ENCODE results near the gene FITM2.
"Not testable (repeated sequence)": the region's sequence is repeated elsewhere in the genome, so short reads cannot be mapped to it uniquely, and the experiment has no call there.

FITM2 gene

GRCh38 chr20:44334709-44335108 lies 23.7 kb upstream of the FITM2 start:
- TF ChIP-seq CTCF (IDR thresholded peaks at IDR 0.05; ENCODE audit: low read depth, low read length, missing control alignments): no peak
- no peak overlapping the region for H3K4me3 ChIP-seq (ENCODE audit: low read depth, low read length)
- in situ Hi-C loops (cut with HindIII; ENCODE audit: low sequenced_read_pairs): no loop called here
- DNase-seq (ENCODE audit: low read depth): no peak

GRCh38 chr20:44334306-44334705 lies 23.3 kb upstream of the FITM2 start:
- DNase-seq (ENCODE audit: low read depth): no peak
- TF ChIP-seq CTCF (IDR thresholded peaks at IDR 0.05; ENCODE audit: low read depth, low read length, missing control alignments): no peak
- in situ Hi-C loops (cut with HindIII; ENCODE audit: low sequenced_read_pairs): no loop called here
- H3K4me3 ChIP-seq (ENCODE audit: low read depth, low read length): no peak overlapping the region

- in situ Hi-C loops (cut with HindIII; ENCODE audit: low sequenced_read_pairs): no loop called here
These were observed 20.2 kb upstream of the FITM2 start for GRCh38 chr20:44331201-44331600.

GRCh38 chr20:44328428-44328827 lies 17.4 kb upstream of the FITM2 start:
- no peak for DNase-seq (ENCODE audit: low read depth)
- TF ChIP-seq CTCF (IDR thresholded peaks at IDR 0.05; ENCODE audit: low read depth, low read length, missing control alignments): no peak
- H3K4me3 ChIP-seq (ENCODE audit: low read depth, low read length): no peak overlapping the region
- in situ Hi-C loops (cut with HindIII; ENCODE audit: low sequenced_read_pairs): loop anchor here (10.0 kb wide), 1 partner anchor 56 kb away; no protein-coding TSS in a partner anchor

More at GRCh38 chr20:44331201-44331600, 20.2 kb upstream of the FITM2 start:
- TF ChIP-seq CTCF (IDR thresholded peaks at IDR 0.05; ENCODE audit: low read depth, low read length, missing control alignments): no peak
- no peak for DNase-seq (ENCODE audit: low read depth)
- no peak overlapping the region for H3K4me3 ChIP-seq (ENCODE audit: low read depth, low read length)

- not testable (repeated sequence) for DNase-seq (ENCODE audit: low read depth); H3K4me3 ChIP-seq (ENCODE audit: low read depth, low read length)
- in situ Hi-C loops (cut with HindIII; ENCODE audit: low sequenced_read_pairs): loop anchor here (10.0 kb wide), 1 partner anchor 57 kb away; no protein-coding TSS in a partner anchor
These were observed 16.7 kb upstream of the FITM2 start for GRCh38 chr20:44327748-44328147.

- TF ChIP-seq CTCF (IDR thresholded peaks at IDR 0.05; ENCODE audit: low read depth, low read length, missing control alignments): no peak
- peak overlapping the region; percentile 18 for H3K4me3 ChIP-seq (ENCODE audit: low read depth, low read length)
- in situ Hi-C loops (cut with HindIII; ENCODE audit: low sequenced_read_pairs): loop anchor here (10.0 kb wide), 1 partner anchor 58 kb away; no protein-coding TSS in a partner anchor
- DNase-seq (ENCODE audit: low read depth): no peak
These were observed 15.6 kb upstream of the FITM2 start for GRCh38 chr20:44326391-44327159.

- no peak overlapping the region for H3K4me3 ChIP-seq (ENCODE audit: low read depth, low read length)
- in situ Hi-C loops (cut with HindIII; ENCODE audit: low sequenced_read_pairs): loop anchor here (10.0 kb wide), 1 partner anchor 60 kb away; no protein-coding TSS in a partner anchor
- TF ChIP-seq CTCF (IDR thresholded peaks at IDR 0.05; ENCODE audit: low read depth, low read length, missing control alignments): no peak
- no peak for DNase-seq (ENCODE audit: low read depth)
These were observed 13.3 kb upstream of the FITM2 start for GRCh38 chr20:44324343-44324742.

Data from astrocyte of the cerebellum (primary cell).